RKO (cell line): ENCODE results near the gene PRR29.

Experiments
- DNase-seq: peaks from one replicate; pipeline ENCODE4 v3.0.0-alpha.2; 2016; ENCODE audit warnings: low spot score

The PRR29 gene

GRCh38 chr17:63998050-63998720 lies at the start of gene PRR29:
Gene PRR29, plus strand, starts transcription at chr17:63998351. Its CDS starts 14 bp downstream, at chr17:63998365.
- no peak for DNase-seq

- DNase-seq: no peak
Measured at GRCh38 chr17:63948521-63948920, 49.6 kb upstream of the PRR29 start.

GRCh38 chr17:63949576-63950250 lies 48.4 kb upstream of the PRR29 start:
- no peak for DNase-seq

- no peak for DNase-seq
Measured at GRCh38 chr17:63950940-63951907, 46.9 kb upstream of the PRR29 start.

GRCh38 chr17:63954402-63955063 lies 43.6 kb upstream of the PRR29 start:
- DNase-seq: no peak

- no peak for DNase-seq
Measured at GRCh38 chr17:63955232-63955631, 42.9 kb upstream of the PRR29 start.

GRCh38 chr17:63955791-63956190 lies 42.4 kb upstream of the PRR29 start:
- DNase-seq: no peak

GRCh38 chr17:63956296-63956920 lies 41.7 kb upstream of the PRR29 start:
- peak; percentile 24 for DNase-seq

- DNase-seq: no peak
Measured at GRCh38 chr17:63960006-63960405, 38.1 kb upstream of the PRR29 start.

GRCh38 chr17:63960430-63960829 lies 37.7 kb upstream of the PRR29 start:
- DNase-seq: no peak

GRCh38 chr17:63961355-63962212 lies 36.6 kb upstream of the PRR29 start:
- DNase-seq: peak; percentile 60

- DNase-seq: no peak
Measured at GRCh38 chr17:63962298-63962744, 35.8 kb upstream of the PRR29 start.

- DNase-seq: no peak
Measured at GRCh38 chr17:63963123-63963522, 35.0 kb upstream of the PRR29 start.

- no peak for DNase-seq
Measured at GRCh38 chr17:63966646-63967264, 31.4 kb upstream of the PRR29 start.

- DNase-seq: peak; percentile 63
Measured at GRCh38 chr17:63967953-63968352, 30.2 kb upstream of the PRR29 start.

- DNase-seq: no peak
Measured at GRCh38 chr17:63969278-63969677, 28.9 kb upstream of the PRR29 start.

GRCh38 chr17:63972796-63973195 lies 25.4 kb upstream of the PRR29 start, which contains the start of gene SCN4A:
Gene SCN4A, minus strand, starts transcription at chr17:63972918. Its CDS starts 77 bp downstream, at chr17:63972841.
- no peak for DNase-seq

GRCh38 chr17:63973247-63973646 lies 24.9 kb upstream of the PRR29 start:
- no peak for DNase-seq

GRCh38 chr17:63973930-63974593 lies 24.1 kb upstream of the PRR29 start:
- no peak for DNase-seq
